Tibial nerve (tissue), 4 donors: ENCODE measurements around the gene SLC24A5. TPM values are rescaled to one million over a fixed set of nuclear protein-coding genes. Genes with fewer than 3 reads are reported as not detected.

ENCODE experiments used
- DNase-seq, 2 donors: peaks; one replicate each; pipeline ENCODE4 v3.0.0-alpha.2; 2019; ENCODE audit warnings: low spot score in 2 of 2
- H3K27ac ChIP-seq, 4 donors: fragments of 200-600 bp; sonication (generic) in 3 of 4; one replicate each; pipeline ENCODE4 v1.5.1; 2017 to 2019; ENCODE audit warnings: mild to moderate bottlenecking in 1 of 4
- H3K27me3 ChIP-seq, 2 donors: fragments of 200-600 bp; sonication (generic) in 1 of 2; one replicate each; pipeline versions ENCODE4 v1.5.1 to v1.6.0; 2017 to 2019
- H3K36me3 ChIP-seq, 3 donors: fragments of 200-600 bp; sonication (generic); one replicate each; pipeline ENCODE4 v1.5.1; 2018 to 2019
- H3K4me1 ChIP-seq, 4 donors: fragments of 200-600 bp; sonication (generic) in 3 of 4; one replicate each; pipeline ENCODE4 v1.5.1; 2017 to 2019
- H3K4me3 ChIP-seq, 4 donors: fragments of 200-600 bp; sonication (generic) in 3 of 4; one replicate each; pipeline ENCODE4 v1.5.1; 2017 to 2019; ENCODE audit warnings: mild to moderate bottlenecking in 1 of 4, moderate library complexity in 1 of 4
- H3K9me3 ChIP-seq, 4 donors: fragments of 200-600 bp; sonication (generic) in 3 of 4; one replicate each; pipeline ENCODE4 v1.5.1; 2017 to 2019
- CTCF ChIP-seq, 5 experiments: fragments of 200-600 bp in 3 of 5; fragments of 450-650 bp in 2 of 5; sonication (generic) in 3 of 5; IDR thresholded peaks; one replicate each; pipeline ENCODE4 v1.5.1; 2016 to 2019; ENCODE audit warnings: antibody characterized with exemption in 5 of 5, mild to moderate bottlenecking in 3 of 5, moderate library complexity in 2 of 5
- EP300 ChIP-seq, 2 donors: sonication (generic); formaldehyde crosslinking; IDR thresholded peaks; one replicate each; pipeline ENCODE4 v1.6.1; 2017; ENCODE audit warnings: antibody characterized with exemption in 2 of 2, mild to moderate bottlenecking in 1 of 2
- POLR2A ChIP-seq, 2 donors: fragments of 450-650 bp; IDR thresholded peaks; one replicate each; pipeline ENCODE4 v1.6.1; 2017; ENCODE audit warnings: antibody characterized with exemption in 2 of 2, mild to moderate bottlenecking in 2 of 2, moderate library complexity in 2 of 2
- WGBS, 2 donors: methylation state at CpG; one replicate each; pipeline ENCODE4 v1.1.5; 2018; 5-methylcytosine and 5-hydroxymethylcytosine counted together
- total RNA-seq, 4 donors: library from RNA; depleted of rRNA; stranded (reverse); fragments of >200 nt; gene quantifications; one replicate each; pipeline ENCODE4 v1.1.0, GENCODE V29; 2016

SLC24A5 gene
- total RNA-seq, 4 donors from 2014 or later = 0.20 to 0.84 (median 0.44) TPM; not detected in 1

- H3K36me3 ChIP-seq = peaks cover 0 to 6% (median 0%) of the 10 kb centered on the region in 3 donors
- TF ChIP-seq CTCF (IDR thresholded peaks at IDR 0.05) (no peak), POLR2A (IDR thresholded peaks at IDR 0.05) (no peak), EP300 (IDR thresholded peaks at IDR 0.05) (no peak)
- WGBS, 2 donors = 49 to 53% methylated on average over 3 of the region's 3 CpGs
Measured at GRCh38 chr15:48168616-48169015, 47.8 kb downstream of the SLC24A5 start.

GRCh38 chr15:48170981-48171380, 50.2 kb downstream of the SLC24A5 start:
- Histone ChIP-seq H3K9me3 (peaks cover 0 to 3% (median 0%) of the 10 kb centered on the region in 4 donors), H3K27ac (no peak overlapping the region), H3K4me1 (peaks cover 0 to 5% (median 2%) of the 10 kb centered on the region in 4 donors), H3K4me3 (no peak overlapping the region), H3K27me3 (no peaks in the 10 kb centered on the region), H3K36me3 (no peaks in the 10 kb centered on the region)
- TF ChIP-seq EP300 (IDR thresholded peaks at IDR 0.05) = no peak
- no peak for TF ChIP-seq CTCF (IDR thresholded peaks at IDR 0.05)
- no peak for TF ChIP-seq POLR2A (IDR thresholded peaks at IDR 0.05)
- no peak for DNase-seq
- 30 to 33% methylated on average over 1 of the region's 1 CpG for WGBS, 2 donors

More at GRCh38 chr15:48168616-48169015, 47.8 kb downstream of the SLC24A5 start:
- no peak for DNase-seq
- H3K4me1 ChIP-seq = peaks cover 0 to 5% (median 2%) of the 10 kb centered on the region in 4 donors
- H3K27ac ChIP-seq = no peak overlapping the region
- no peaks in the 10 kb centered on the region for H3K27me3 ChIP-seq
- H3K9me3 ChIP-seq = peaks cover 0 to 3% (median 0%) of the 10 kb centered on the region in 4 donors
- no peak overlapping the region for H3K4me3 ChIP-seq

- WGBS, 2 donors = 96 to 97% methylated on average over 3 of the region's 3 CpGs
- TF ChIP-seq EP300 (IDR thresholded peaks at IDR 0.05) = no peak
- TF ChIP-seq CTCF (IDR thresholded peaks at IDR 0.05) = no peak
- no peak for TF ChIP-seq POLR2A (IDR thresholded peaks at IDR 0.05)
Measured at GRCh38 chr15:48175126-48175525, 54.3 kb downstream of the SLC24A5 start.

GRCh38 chr15:48176112-48176511, 55.3 kb downstream of the SLC24A5 start:
- peaks cover 0 to 3% (median 0%) of the 10 kb centered on the region in 4 donors for H3K9me3 ChIP-seq
- H3K4me1 ChIP-seq = peaks cover 0 to 12% (median 3%) of the 10 kb centered on the region in 4 donors
- no peaks in the 10 kb centered on the region for H3K27me3 ChIP-seq
- DNase-seq = no peak
- no peak overlapping the region for H3K4me3 ChIP-seq
- no peak overlapping the region for H3K27ac ChIP-seq
- H3K36me3 ChIP-seq = no peaks in the 10 kb centered on the region
- WGBS, 2 donors = 77 to 79% methylated on average over 4 of the region's 4 CpGs
- TF ChIP-seq EP300 (IDR thresholded peaks at IDR 0.05) = no peak
- TF ChIP-seq POLR2A (IDR thresholded peaks at IDR 0.05) = no peak
- no peak for TF ChIP-seq CTCF (IDR thresholded peaks at IDR 0.05)

More at GRCh38 chr15:48175126-48175525, 54.3 kb downstream of the SLC24A5 start:
- peaks cover 0 to 3% (median 0%) of the 10 kb centered on the region in 4 donors for H3K9me3 ChIP-seq
- no peak for DNase-seq
- no peaks in the 10 kb centered on the region for H3K36me3 ChIP-seq
- H3K27ac ChIP-seq = no peak overlapping the region
- no peak overlapping the region for H3K4me3 ChIP-seq
- no peaks in the 10 kb centered on the region for H3K27me3 ChIP-seq
- peaks cover 0 to 16% (median 5%) of the 10 kb centered on the region in 4 donors for H3K4me1 ChIP-seq

GRCh38 chr15:48176957-48177356, 56.2 kb downstream of the SLC24A5 start:
- H3K36me3 ChIP-seq = no peaks in the 10 kb centered on the region
- H3K27me3 ChIP-seq = no peaks in the 10 kb centered on the region
- TF ChIP-seq POLR2A (IDR thresholded peaks at IDR 0.05) = no peak
- no peak for TF ChIP-seq CTCF (IDR thresholded peaks at IDR 0.05)
- no peak for TF ChIP-seq EP300 (IDR thresholded peaks at IDR 0.05)
- peaks cover 0 to 3% (median 0%) of the 10 kb centered on the region in 4 donors for H3K9me3 ChIP-seq
- peak overlapping the region; percentile 68 to 79 (median 72) for H3K4me3 ChIP-seq
- peak overlapping the region in 2 of 4 donors; percentile 88 to 89 for H3K27ac ChIP-seq
- DNase-seq = no peak
- H3K4me1 ChIP-seq = peaks cover 0 to 12% (median 3%) of the 10 kb centered on the region in 4 donors
- 45 to 53% methylated on average over 2 of the region's 2 CpGs for WGBS, 2 donors
